HepG2 (cell line): ENCODE measurements around the gene C16orf87. TPM values are rescaled to one million over a fixed set of nuclear protein-coding genes. Genes with fewer than 3 reads are reported as not detected.

Source experiments
- ARNT2 ChIP-seq: sonication (generic); formaldehyde crosslinking; IDR thresholded peaks from 2 replicates; pipeline ENCODE4 v1.8.0; 2022; ENCODE audit warnings: mild to moderate bottlenecking, low read depth, missing genetic modification reagents, moderate library complexity
- GZF1 ChIP-seq: sonication (generic); formaldehyde crosslinking; IDR thresholded peaks from 2 replicates; pipeline ENCODE4 v1.5.1; 2020; ENCODE audit warnings: mild to moderate bottlenecking, missing genetic modification reagents
- JUND ChIP-seq: sonication (generic); formaldehyde crosslinking; IDR thresholded peaks from 2 replicates; pipeline ENCODE4 v1.8.0; 2022; ENCODE audit warnings: mild to moderate bottlenecking, missing genetic modification reagents
- POLR2A ChIP-seq, 2 experiments: IDR thresholded peaks; 2 replicates each; pipeline ENCODE4 v1.6.1; 2011; ENCODE audit warnings: low read depth in 2 of 2, low read length in 2 of 2, mild to moderate bottlenecking in 1 of 2, moderate library complexity in 1 of 2; ENCODE audit not compliant: insufficient read depth in 1 of 2
- SAFB2 ChIP-seq: sonication (generic); formaldehyde crosslinking; IDR thresholded peaks from 2 replicates; pipeline ENCODE4 v1.5.1; 2020; ENCODE audit warnings: missing genetic modification reagents, low read depth, mild to moderate bottlenecking, borderline replicate concordance
- ZNF577 ChIP-seq: sonication (generic); formaldehyde crosslinking; IDR thresholded peaks from 2 replicates; pipeline ENCODE4 v1.4.0; 2020; ENCODE audit warnings: mild to moderate bottlenecking, low read depth, missing genetic modification reagents, borderline replicate concordance
- ZNF772 ChIP-seq: sonication (generic); formaldehyde crosslinking; IDR thresholded peaks from 2 replicates; pipeline ENCODE4 v1.5.0; 2020; ENCODE audit warnings: mild to moderate bottlenecking, missing genetic modification reagents
- ZNF782 ChIP-seq: sonication (generic); formaldehyde crosslinking; IDR thresholded peaks from 2 replicates; pipeline ENCODE4 v1.4.0; 2020; ENCODE audit warnings: missing genetic modification reagents, mild to moderate bottlenecking, borderline replicate concordance
- polyA plus RNA-seq, 8 experiments: library from polyadenylated mRNA; depleted of rRNA in 3 of 8; stranded (reverse) in 7 of 8; unstranded in 1 of 8; fragments of >200 nt; fragmentation: Illumina TruSeq in 4 of 8; extraction: Trizol in 4 of 8; gene quantifications; 2 replicates each; pipeline versions ENCODE4 v1.2.1 to v1.2.3, GENCODE V29; 2011 to 2016; ENCODE audit warnings: low read depth in 4 of 8, missing spikeins in 1 of 8, mixed read lengths in 1 of 8; ENCODE audit not compliant: insufficient read depth in 1 of 8
- total RNA-seq, 5 experiments: library from RNA; depleted of rRNA; stranded (reverse); fragments of >200 nt; fragmentation: Illumina TruSeq; extraction: Trizol; gene quantifications; 2 replicates each; pipeline ENCODE4 v1.2.3, GENCODE V29; 2016; ENCODE audit warnings: low read depth in 1 of 5
- TF ChIP-seq, protein P1 (sequence below): sonication (generic); formaldehyde crosslinking; IDR thresholded peaks from 2 replicates; pipeline ENCODE4 v1.5.0; 2020; ENCODE audit warnings: mild to moderate bottlenecking, missing genetic modification reagents
- TF ChIP-seq, protein P2 (sequence below), 2 experiments: fragments of 450-650 bp in 1 of 2; sonication (generic) in 1 of 2; formaldehyde crosslinking in 1 of 2; IDR thresholded peaks; 2 replicates each; pipeline versions ENCODE4 v1.6.1 to v1.8.0; 2016 to 2022; ENCODE audit warnings: antibody characterized with exemption in 1 of 2, mild to moderate bottlenecking in 1 of 2, missing genetic modification reagents in 1 of 2

The C16orf87 gene
- total and polyA plus RNA-seq, 2 of the 13 experiments (the other 11 are each of a cell fraction or from before 2014, with no cell fraction given) = 8.6 to 19.5 TPM

DNA sequence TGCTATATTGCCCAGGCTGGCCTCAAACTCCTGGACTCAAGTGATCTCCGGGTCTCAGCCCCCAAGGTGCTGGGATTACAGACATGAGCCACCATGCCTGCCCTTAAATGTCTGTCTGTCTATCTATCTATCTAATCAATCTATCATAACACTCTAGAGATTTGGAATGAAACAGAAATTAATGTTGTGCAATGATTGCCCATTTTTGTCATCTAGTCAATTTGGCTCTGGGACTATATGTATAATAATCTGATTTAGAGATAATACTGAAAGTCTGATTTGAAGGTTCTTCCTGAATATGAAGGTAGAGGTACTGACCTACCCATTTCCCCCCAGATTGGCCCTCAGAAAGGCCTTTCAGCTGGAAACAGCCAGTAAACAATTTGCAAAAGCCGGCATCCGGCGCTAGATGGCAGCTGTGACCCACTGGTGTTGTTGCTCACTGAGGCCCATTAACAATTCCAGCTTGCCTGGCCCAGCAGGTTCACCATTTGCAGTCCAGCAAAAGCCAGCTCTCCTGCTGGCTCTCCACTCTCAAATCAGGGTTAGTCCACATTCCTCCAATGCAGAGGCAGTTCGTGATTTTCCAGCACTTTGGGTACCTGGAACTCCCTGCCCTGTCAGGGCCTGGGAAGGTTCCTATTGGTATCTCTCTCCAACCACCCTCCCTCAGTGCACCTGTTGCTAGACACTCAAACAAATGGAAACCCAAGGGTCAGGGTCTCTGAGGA is 22.9 kb upstream of the C16orf87 start (continued):
- TF ChIP-seq, protein P1, sequence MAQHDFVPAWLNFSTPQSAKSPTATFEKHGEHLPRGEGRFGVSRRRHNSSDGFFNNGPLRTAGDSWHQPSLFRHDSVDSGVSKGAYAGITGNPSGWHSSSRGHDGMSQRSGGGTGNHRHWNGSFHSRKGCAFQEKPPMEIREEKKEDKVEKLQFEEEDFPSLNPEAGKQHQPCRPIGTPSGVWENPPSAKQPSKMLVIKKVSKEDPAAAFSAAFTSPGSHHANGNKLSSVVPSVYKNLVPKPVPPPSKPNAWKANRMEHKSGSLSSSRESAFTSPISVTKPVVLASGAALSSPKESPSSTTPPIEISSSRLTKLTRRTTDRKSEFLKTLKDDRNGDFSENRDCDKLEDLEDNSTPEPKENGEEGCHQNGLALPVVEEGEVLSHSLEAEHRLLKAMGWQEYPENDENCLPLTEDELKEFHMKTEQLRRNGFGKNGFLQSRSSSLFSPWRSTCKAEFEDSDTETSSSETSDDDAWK (CRISPR knock-in tag) = no peak
- no peak for TF ChIP-seq GZF1 (CRISPR knock-in tag)
- no peak for TF ChIP-seq ARNT2 (CRISPR knock-in tag)
- no peak for TF ChIP-seq ZNF577
- peak; percentile 79; the same call in 1 of the 2 replicates for TF ChIP-seq ZNF782 (CRISPR knock-in tag)
- peak; percentile 77; the same call in 1 of the 2 replicates for TF ChIP-seq ZNF772 (CRISPR knock-in tag)
- no peak for TF ChIP-seq JUND (CRISPR knock-in tag)
- TF ChIP-seq POLR2A (IDR thresholded peaks at IDR 0.05; ENCODE audit: insufficient read depth in 1 of 2, low read depth in 2 of 2, low read length in 2 of 2) = no peak
- TF ChIP-seq, protein P2, sequence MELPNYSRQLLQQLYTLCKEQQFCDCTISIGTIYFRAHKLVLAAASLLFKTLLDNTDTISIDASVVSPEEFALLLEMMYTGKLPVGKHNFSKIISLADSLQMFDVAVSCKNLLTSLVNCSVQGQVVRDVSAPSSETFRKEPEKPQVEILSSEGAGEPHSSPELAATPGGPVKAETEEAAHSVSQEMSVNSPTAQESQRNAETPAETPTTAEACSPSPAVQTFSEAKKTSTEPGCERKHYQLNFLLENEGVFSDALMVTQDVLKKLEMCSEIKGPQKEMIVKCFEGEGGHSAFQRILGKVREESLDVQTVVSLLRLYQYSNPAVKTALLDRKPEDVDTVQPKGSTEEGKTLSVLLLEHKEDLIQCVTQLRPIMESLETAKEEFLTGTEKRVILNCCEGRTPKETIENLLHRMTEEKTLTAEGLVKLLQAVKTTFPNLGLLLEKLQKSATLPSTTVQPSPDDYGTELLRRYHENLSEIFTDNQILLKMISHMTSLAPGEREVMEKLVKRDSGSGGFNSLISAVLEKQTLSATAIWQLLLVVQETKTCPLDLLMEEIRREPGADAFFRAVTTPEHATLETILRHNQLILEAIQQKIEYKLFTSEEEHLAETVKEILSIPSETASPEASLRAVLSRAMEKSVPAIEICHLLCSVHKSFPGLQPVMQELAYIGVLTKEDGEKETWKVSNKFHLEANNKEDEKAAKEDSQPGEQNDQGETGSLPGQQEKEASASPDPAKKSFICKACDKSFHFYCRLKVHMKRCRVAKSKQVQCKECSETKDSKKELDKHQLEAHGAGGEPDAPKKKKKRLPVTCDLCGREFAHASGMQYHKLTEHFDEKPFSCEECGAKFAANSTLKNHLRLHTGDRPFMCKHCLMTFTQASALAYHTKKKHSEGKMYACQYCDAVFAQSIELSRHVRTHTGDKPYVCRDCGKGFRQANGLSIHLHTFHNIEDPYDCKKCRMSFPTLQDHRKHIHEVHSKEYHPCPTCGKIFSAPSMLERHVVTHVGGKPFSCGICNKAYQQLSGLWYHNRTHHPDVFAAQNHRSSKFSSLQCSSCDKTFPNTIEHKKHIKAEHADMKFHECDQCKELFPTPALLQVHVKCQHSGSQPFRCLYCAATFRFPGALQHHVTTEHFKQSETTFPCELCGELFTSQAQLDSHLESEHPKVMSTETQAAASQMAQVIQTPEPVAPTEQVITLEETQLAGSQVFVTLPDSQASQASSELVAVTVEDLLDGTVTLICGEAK (IDR thresholded peaks at IDR 0.05) = no peak
- TF ChIP-seq, protein P2 (CRISPR knock-in tag; IDR thresholded peaks at IDR 0.05) = no peak
- TF ChIP-seq SAFB2 (CRISPR knock-in tag) = no peak
